ENCODE results near the gene IGLL5.

Gene IGLL5

GRCh38 chr22:22931557-22932270 lies 44.1 kb downstream of the IGLL5 start:
- no peak overlapping the region for H3K27ac ChIP-seq
- TF ChIP-seq, protein P1, sequence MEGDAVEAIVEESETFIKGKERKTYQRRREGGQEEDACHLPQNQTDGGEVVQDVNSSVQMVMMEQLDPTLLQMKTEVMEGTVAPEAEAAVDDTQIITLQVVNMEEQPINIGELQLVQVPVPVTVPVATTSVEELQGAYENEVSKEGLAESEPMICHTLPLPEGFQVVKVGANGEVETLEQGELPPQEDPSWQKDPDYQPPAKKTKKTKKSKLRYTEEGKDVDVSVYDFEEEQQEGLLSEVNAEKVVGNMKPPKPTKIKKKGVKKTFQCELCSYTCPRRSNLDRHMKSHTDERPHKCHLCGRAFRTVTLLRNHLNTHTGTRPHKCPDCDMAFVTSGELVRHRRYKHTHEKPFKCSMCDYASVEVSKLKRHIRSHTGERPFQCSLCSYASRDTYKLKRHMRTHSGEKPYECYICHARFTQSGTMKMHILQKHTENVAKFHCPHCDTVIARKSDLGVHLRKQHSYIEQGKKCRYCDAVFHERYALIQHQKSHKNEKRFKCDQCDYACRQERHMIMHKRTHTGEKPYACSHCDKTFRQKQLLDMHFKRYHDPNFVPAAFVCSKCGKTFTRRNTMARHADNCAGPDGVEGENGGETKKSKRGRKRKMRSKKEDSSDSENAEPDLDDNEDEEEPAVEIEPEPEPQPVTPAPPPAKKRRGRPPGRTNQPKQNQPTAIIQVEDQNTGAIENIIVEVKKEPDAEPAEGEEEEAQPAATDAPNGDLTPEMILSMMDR (conservative IDR thresholded peaks at IDR 0.05), result no peak

GRCh38 chr22:22932512-22932941 lies 44.9 kb downstream of the IGLL5 start:
- no peak overlapping the region for H3K27ac ChIP-seq
- TF ChIP-seq, protein P1 (conservative IDR thresholded peaks at IDR 0.05), result no peak

- H3K27ac ChIP-seq, result no peak overlapping the region
- TF ChIP-seq, protein P1 (conservative IDR thresholded peaks at IDR 0.05), result no peak
Measured at GRCh38 chr22:22933100-22933806, 45.6 kb downstream of the IGLL5 start.

- TF ChIP-seq, protein P1 (conservative IDR thresholded peaks at IDR 0.05), result no peak
- H3K27ac ChIP-seq, result no peak overlapping the region
Measured at GRCh38 chr22:22933807-22934542, 46.4 kb downstream of the IGLL5 start.

GRCh38 chr22:22934543-22935055 lies 47.0 kb downstream of the IGLL5 start:
- TF ChIP-seq, protein P1 (conservative IDR thresholded peaks at IDR 0.05), result no peak
- H3K27ac ChIP-seq, result no peak overlapping the region

DNA sequence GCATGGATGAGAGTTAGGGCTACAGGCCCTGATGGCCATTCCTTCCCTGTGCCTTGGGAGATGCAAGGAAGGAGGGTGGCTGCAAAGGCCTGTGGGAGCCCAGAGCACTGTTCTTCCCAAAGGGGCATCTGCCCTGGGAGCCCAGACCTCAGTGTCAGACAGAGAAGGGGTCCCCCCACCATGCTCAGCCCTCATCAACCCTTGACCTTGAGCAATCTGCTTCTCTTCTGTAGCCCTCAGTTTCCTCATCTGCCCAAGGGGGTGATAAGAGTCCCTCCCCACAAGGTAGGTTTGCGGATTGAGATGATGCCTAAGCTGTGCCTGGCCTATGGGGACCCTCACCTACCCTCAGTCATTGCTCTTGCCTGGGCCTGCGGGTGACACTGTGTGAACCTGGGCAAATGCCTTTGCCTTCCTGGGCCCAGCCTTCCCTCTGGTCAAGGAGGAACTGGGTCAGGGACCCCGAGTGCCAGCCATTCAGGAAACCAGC lies 47.5 kb downstream of the IGLL5 start:
- TF ChIP-seq, protein P1 (conservative IDR thresholded peaks at IDR 0.05), result no peak
- H3K27ac ChIP-seq, result no peak overlapping the region
